Activated B cell treated with CpG ODN at 0.5 μM for 24 hours (primary cell): Measurements from ENCODE around the gene LTN1. TPM values are rescaled to one million over a fixed set of nuclear protein-coding genes. Genes with fewer than 3 reads are reported as not detected.
A peak's percentile ranks its signal among the peaks of the same experiment; 100 is the strongest.

Source experiments
- ATAC-seq: fragments of 200-7000 bp; cut with Tn5 transposase; one replicate; pipeline ENCODE4 v1.10.0; 2021; ENCODE audit warnings: low read depth, mild to moderate bottlenecking, moderate library complexity
- CTCF ChIA-PET: fragments of 350-600 bp; sonication (Branson Sonifier 250); formaldehyde crosslinking; loops from one replicate; lab custom pipeline; 2021; ENCODE audit warnings: antibody characterized with exemption; lab: Charles Lee
- POLR2A ChIA-PET: fragments of 350-600 bp; sonication (Branson Sonifier 250); formaldehyde crosslinking; loops from one replicate; lab custom pipeline; 2021; ENCODE audit warnings: antibody characterized with exemption; lab: Charles Lee
- DNase-seq: peaks from one replicate; pipeline ENCODE4 v3.0.0; 2022
- H3K27ac Mint-ChIP-seq: one replicate; pipeline ENCODE4 v1.8.0; 2020; ENCODE audit warnings: mixed read lengths
- H3K27me3 Mint-ChIP-seq: one replicate; pipeline ENCODE4 v1.8.0; 2021; ENCODE audit warnings: mixed read lengths
- H3K36me3 Mint-ChIP-seq: one replicate; pipeline ENCODE4 v1.8.0; 2021; ENCODE audit warnings: low read depth, mixed read lengths
- H3K4me1 Mint-ChIP-seq: one replicate; pipeline ENCODE4 v1.8.0; 2021; ENCODE audit warnings: mixed read lengths
- H3K4me3 Mint-ChIP-seq: one replicate; pipeline ENCODE4 v1.8.0; 2020; ENCODE audit warnings: mild to moderate bottlenecking, mixed read lengths
- H3K9me3 Mint-ChIP-seq: one replicate; pipeline ENCODE4 v1.8.0; 2020; ENCODE audit warnings: mixed read lengths
- CTCF ChIP-seq: fragments of 200-600 bp; IDR thresholded peaks from one replicate; pipeline ENCODE4 v1.8.0; 2022; ENCODE audit warnings: antibody characterized with exemption, mild to moderate bottlenecking
- intact Hi-C: fragments of 100-400 bp; cut with micrococcal nuclease; formaldehyde crosslinking; loops from one replicate; pipeline ENCODE4 v1.15.1; 2024
- total RNA-seq: library from RNA; stranded (reverse); gene quantifications from 2 replicates; pipeline ENCODE4 v1.2.3, GENCODE V29; 2022

The LTN1 gene
- total RNA-seq, 1 donor from 2014 or later, result 25.8 TPM

- Mint-ChIP-seq H3K27me3 (peaks cover 3% of the 10 kb centered on the region), H3K4me3 (peak overlapping the region; percentile 88), H3K4me1 (peaks cover 20% of the 10 kb centered on the region), H3K9me3 (peaks cover 5% of the 10 kb centered on the region), H3K27ac (peak overlapping the region; percentile 93), H3K36me3 (peaks cover 28% of the 10 kb centered on the region)
- no peak for ATAC-seq
- intact Hi-C loops, result no loop called here
- ChIA-PET CTCF (interaction anchor here (1.2 kb wide), 1 partner anchor 55 kb away, joined by 3 read pairs; no protein-coding TSS in a partner anchor), POLR2A (interaction anchor here (0.9 to 1.3 kb wide), 6 partner anchors 108 to 533 kb away, joined by 3 to 6 read pairs (median 4); partner anchors contain the start of genes LTN1 and USP16)
- no peak for DNase-seq
- no peak for TF ChIP-seq CTCF
These were observed 108.2 kb downstream of the LTN1 start for GRCh38 chr21:28884481-28884880.

GRCh38 chr21:28883931-28884330 lies 108.7 kb downstream of the LTN1 start:
- ChIA-PET POLR2A (interaction anchor here (0.6 to 1.2 kb wide), 3 partner anchors 119 to 193 kb away, joined by 3 to 9 read pairs (median 4); no protein-coding TSS in a partner anchor), CTCF (interaction anchor here (1.2 kb wide), 1 partner anchor 56 kb away, joined by 3 read pairs; no protein-coding TSS in a partner anchor)
- DNase-seq (no peak), ATAC-seq (no peak)
- intact Hi-C loops, result no loop called here
- no peak for TF ChIP-seq CTCF
- H3K9me3 Mint-ChIP-seq, result peaks cover 4% of the 10 kb centered on the region
- peak overlapping the region; percentile 93 for H3K27ac Mint-ChIP-seq
- H3K36me3 Mint-ChIP-seq, result peaks cover 29% of the 10 kb centered on the region
- H3K4me1 Mint-ChIP-seq, result peaks cover 18% of the 10 kb centered on the region
- peaks cover under 1% of the 10 kb centered on the region for H3K27me3 Mint-ChIP-seq
- H3K4me3 Mint-ChIP-seq, result peak overlapping the region; percentile 88

- CTCF ChIA-PET, result no interaction called here
- TF ChIP-seq CTCF, result no peak
These were observed 110.3 kb downstream of the LTN1 start for GRCh38 chr21:28882345-28882744.

More at GRCh38 chr21:28882345-28882744, 110.3 kb downstream of the LTN1 start:
- H3K27ac Mint-ChIP-seq, result no peak overlapping the region
- no peak for DNase-seq
- no peak overlapping the region for H3K4me3 Mint-ChIP-seq
- peaks cover 3% of the 10 kb centered on the region for H3K9me3 Mint-ChIP-seq
- peaks cover 35% of the 10 kb centered on the region for H3K36me3 Mint-ChIP-seq
- POLR2A ChIA-PET, result no interaction called here
- no peak for ATAC-seq
- peaks cover 17% of the 10 kb centered on the region for H3K4me1 Mint-ChIP-seq
- no peaks in the 10 kb centered on the region for H3K27me3 Mint-ChIP-seq
- intact Hi-C loops, result no loop called here

Other genes starting within 250 kb of the LTN1 start
- gene RWDD2B, start 26.5 kb upstream of the LTN1 start, total RNA-seq, result 11.1 and 11.9 TPM in 2 replicates
- 53.2 and 54.6 TPM in 2 replicates for gene USP16, start 31.8 kb upstream of the LTN1 start, total RNA-seq
- gene CCT8, start 80.8 kb upstream of the LTN1 start, total RNA-seq, result 170 and 179 TPM in 2 replicates
- gene MAP3K7CL, start 137.8 kb upstream of the LTN1 start, total RNA-seq, result 7.9 and 11.4 TPM in 2 replicates